GM18511 (cell line): ENCODE measurements around the gene FBXO7.
"Not testable (repeated sequence)": the region's sequence is repeated elsewhere in the genome, so short reads cannot be mapped to it uniquely, and the experiment has no call there.

Experiments used
- ATAC-seq: cut with Tn5 transposase; IDR thresholded peaks from one replicate; pipeline ENCODE4 v1.9.1; 2021; ENCODE audit warnings: mild to moderate bottlenecking, moderate library complexity; ENCODE audit not compliant: unreplicated experiment

The FBXO7 gene

GRCh38 chr22:32474635-32475467, at the start of gene FBXO7:
Gene FBXO7 (plus strand): TSS chr22:32474811. CDS start chr22:32475003, 192 bp downstream.
- ATAC-seq: peak; percentile 77

DNA sequence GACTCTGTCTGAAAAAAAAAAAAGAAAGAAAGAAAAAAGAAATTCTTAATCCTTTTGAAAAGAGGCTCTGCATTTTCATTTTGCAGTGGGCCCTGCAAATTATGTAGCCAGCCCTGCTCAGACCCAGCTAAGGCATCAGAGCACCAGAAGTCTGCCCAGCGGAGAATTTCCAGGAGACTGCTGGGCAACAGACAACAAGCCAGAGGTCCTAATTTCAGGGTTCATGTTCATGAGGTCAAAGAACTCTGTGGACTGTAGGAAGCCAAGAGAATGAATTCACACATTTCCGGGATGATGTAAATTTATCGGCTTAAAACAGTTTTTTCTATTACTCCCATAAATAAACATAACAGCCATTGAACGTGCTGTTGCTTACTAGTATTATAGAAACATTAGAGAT, 47.7 kb upstream of the FBXO7 start:
- no peak for ATAC-seq

- ATAC-seq: no peak
Measured at GRCh38 chr22:32430352-32430751, 44.3 kb upstream of the FBXO7 start.

- ATAC-seq: no peak
Measured at GRCh38 chr22:32444068-32444467, 30.5 kb upstream of the FBXO7 start.

DNA sequence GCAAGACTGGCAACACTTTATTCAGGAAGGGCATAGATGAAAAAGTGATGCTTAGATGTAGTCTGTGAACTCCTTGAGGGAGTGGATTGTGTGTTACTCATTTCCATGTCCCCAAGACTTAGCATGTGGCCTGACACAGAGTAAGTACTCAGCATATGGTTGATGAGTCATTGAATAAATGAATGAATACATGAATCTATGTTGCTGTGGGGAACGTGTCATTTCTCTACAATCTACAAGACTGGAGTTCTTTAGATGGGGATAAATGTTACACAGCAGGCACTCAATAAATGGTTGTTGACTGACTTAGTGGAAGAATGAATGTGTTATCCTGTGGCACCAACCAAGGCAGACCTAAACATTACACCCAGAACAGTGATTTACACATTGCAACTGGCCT, 28.3 kb upstream of the FBXO7 start:
- ATAC-seq: no peak

DNA sequence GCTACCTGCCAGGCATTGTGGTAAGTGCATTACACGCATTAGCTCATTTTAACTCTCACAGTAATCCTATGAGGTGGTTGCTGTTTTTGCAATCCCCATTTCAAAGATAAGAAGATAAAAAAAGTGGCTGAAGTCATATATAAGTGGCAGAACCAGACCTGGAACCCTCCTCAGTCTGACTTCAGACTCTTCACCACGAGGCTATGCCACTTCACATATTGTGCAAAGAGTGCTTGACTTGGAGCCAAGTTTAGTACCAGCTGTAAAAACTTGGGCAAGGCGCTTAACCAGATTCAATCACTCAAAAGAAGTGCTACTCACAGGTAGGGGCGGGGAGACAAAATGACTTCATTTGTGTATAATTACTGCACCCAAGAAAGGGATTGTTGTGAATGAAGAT, 25.6 kb upstream of the FBXO7 start:
- no peak for ATAC-seq

DNA sequence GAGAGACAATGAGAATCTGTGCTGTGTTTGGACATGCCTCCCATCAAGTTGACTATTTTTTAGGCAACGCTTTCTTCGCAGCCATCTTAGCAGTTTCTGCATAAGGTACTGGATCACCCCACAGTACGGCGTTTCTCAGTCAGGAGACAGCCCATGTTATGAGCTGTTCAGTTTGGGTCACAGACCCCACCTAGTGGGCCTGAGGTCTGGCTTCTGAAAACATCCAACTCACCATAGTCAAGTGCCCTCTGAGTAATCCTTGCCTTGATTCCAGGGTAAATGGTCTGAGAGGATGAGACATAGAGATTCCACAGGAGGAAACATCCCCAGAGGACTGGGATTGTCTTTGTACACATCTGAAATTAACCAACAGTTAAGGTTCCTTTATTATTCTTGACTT, 17.6 kb upstream of the FBXO7 start:
- no peak for ATAC-seq

DNA sequence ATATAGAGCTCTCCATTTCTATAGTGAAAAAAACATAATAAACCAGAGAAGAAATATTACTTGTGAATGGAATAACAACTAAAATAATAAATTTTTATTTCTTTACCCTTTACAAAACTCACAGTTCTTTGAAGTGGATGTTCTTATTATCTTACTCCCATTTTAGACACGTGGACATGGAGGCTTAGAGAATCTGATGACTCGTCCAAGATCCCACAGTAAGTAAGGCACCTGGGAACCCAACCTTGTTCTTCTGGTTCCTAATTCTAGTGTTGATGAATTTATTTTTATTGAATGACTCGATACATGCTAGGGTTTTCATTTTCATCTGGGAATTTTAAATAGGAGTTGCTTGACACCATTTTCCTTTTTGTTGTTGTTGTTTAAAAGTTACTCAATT, 12.2 kb upstream of the FBXO7 start:
- ATAC-seq: no peak

GRCh38 chr22:32465661-32466060, 8.9 kb upstream of the FBXO7 start:
- no peak for ATAC-seq

GRCh38 chr22:32466496-32466895, 8.1 kb upstream of the FBXO7 start:
- ATAC-seq: no peak

GRCh38 chr22:32469799-32470212, 4.8 kb upstream of the FBXO7 start:
- ATAC-seq: no peak

DNA sequence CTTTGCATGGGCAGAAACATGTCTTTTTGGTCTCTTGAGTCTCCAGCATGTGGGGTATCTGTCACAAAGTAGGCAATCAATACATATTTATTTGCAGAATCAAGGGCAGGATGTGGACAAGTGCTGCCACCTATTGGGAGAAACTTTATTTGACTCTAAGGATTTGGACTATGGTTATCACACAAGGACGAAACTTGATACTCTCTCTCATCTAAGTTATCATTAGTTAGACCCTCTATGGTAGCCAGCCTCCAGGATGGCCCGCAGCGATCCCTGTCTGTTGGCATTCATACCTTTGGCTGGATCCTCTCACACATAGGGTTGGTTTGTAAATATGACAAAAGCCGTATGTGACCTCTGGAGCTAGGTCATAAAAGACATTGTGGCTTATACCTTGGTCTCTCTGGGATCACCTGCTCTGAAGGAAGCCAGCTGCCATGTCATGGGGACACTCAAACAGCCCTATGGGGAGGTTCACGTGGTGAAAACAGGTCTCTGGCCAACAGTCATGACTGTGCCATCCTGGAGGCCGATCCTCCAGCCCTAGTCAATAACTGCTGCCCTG, 1.1 kb upstream of the FBXO7 start:
- ATAC-seq: no peak

- peak; percentile 23 for ATAC-seq
Measured at GRCh38 chr22:32475468-32476010, 928 bp downstream of the FBXO7 start.

DNA sequence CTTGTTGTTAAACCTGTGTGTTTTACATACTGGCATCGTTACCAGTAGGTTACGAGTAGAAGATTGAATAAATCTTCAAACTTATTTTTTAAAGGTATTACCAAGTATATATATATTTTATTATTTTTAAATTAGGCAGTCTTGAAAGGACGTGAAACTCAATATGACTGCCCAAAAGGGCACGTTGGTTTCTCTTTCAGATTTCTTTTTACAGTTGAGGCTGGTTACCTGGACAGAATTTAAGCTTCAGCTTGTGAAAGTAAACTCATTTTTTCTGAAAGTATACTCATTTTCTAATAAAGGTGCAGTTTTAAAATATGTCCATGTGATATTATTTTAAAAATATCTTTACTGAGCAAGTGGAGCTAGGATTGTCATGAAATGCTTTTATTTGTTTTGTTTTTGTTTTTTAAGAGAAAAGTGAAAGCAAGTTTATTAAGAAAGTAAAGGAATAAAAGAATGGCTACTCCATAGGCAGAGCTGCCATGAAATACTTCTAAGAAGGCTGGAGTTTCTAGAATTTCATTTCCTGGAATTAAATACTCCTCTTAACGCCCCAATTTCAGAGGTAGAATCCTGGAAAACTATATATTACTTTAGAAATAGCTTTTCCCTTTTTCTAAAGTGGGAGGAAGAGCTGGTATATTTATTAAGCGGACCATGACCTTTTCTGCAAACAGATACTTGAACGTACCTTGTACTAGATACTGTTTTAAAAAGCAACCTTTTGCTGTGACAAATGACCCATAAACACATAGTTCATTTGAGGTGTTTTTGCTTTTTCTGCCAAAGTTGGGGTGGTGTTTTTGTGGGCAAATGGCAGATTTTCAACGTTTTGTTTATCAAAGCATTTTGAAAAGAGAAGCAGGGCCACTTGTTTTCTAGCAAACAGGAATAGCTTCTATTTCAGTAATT, 1.9 kb downstream of the FBXO7 start:
- no peak for ATAC-seq

DNA sequence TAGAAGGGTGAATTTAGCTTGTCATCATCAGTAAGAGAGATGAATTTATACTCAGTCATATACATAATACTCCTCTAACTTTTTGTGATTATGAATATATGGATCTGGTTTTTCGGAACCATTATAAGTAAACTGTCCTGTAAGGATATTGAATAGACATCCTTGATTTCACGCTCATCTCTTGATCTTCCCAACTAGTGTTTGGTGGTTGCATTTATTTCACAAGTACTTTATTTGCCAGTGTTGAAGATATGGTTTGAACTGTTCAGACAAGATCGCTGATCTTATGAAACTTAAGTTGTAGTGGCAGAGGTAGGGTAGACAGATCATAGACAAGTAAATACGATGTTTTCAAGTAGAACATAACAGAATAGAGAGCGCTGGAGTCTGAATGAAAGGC, 3.0 kb downstream of the FBXO7 start:
- no peak for ATAC-seq

GRCh38 chr22:32478552-32478951, 3.9 kb downstream of the FBXO7 start:
- ATAC-seq: not testable (repeated sequence)

DNA sequence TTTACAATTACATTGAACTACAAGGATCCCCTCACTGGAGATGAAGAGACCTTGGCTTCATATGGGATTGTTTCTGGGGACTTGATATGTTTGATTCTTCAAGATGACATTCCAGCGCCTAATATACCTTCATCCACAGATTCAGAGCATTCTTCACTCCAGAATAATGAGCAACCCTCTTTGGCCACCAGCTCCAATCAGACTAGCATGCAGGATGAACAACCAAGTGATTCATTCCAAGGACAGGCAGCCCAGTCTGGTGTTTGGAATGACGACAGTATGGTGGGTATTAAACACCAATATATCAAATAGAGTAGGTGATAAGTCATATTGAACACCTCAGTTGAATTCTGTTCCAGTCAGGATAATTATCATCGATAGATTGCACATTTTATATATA, 4.4 kb downstream of the FBXO7 start:
- ATAC-seq: no peak

DNA sequence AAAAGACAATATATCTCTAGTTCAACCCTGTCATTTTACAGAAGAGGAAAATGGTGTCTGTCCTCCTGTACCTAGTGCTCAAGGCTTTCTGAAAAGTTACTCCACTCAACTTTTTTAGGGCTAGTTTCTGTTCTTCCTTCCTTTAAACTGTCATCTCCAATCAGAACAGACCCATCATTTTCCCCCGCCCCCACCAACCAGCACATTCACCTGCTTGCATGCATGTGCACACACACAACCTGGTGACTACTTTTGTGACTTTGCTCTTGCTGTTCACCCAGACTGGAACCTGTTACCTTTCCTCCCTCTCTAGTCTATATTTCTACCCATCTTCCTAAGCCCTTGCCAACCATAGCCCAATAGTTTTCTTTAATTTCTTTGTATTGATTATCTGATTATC, 5.6 kb downstream of the FBXO7 start:
- no peak for ATAC-seq

DNA sequence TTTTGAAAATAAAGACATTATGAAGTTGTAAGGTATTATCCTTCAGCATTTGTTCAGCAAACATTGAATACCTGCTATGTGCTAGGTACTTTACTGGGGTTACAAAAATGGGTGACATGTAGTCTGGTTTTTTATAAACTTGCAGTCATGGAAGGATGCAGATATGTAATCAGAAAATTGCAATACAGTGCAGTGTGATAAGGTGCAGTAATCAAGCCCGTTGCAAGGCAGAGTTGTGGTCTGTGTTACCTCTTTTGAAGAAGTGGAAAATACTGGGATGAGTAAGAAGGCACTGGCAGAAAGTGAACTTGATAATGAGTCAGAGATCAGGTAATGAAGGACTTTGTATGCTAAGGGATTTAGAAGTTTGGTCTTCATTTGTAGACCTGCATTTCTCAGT, 8.1 kb downstream of the FBXO7 start:
- ATAC-seq: no peak

GRCh38 chr22:32486656-32487390, 12.2 kb downstream of the FBXO7 start:
- ATAC-seq: no peak

- no peak for ATAC-seq
Measured at GRCh38 chr22:32487461-32487860, 12.8 kb downstream of the FBXO7 start.
